PFSK-1 (cell line): ENCODE data around the gene NEGR1.

ENCODE experiments used
- FOXP2 ChIP-seq: optimal IDR thresholded peaks from 2 replicates; pipeline ENCODE3; 2011; ENCODE audit warnings: borderline replicate concordance, control low read depth, inconsistent platforms; ENCODE audit not compliant: insufficient read depth; ENCODE audit errors: extremely low read length, extremely low read depth
- POLR2AphosphoS5 ChIP-seq: IDR thresholded peaks from 2 replicates; pipeline ENCODE4 v1.6.1; 2012; ENCODE audit warnings: low read depth, mild to moderate bottlenecking, control low read depth, low read length, moderate library complexity
- REST ChIP-seq, 2 experiments: IDR thresholded peaks; 2 replicates each; pipeline versions ENCODE4 v1.6.1 to v1.8.0; 2011 to 2012; ENCODE audit warnings: low read depth in 2 of 2, low read length in 2 of 2, control low read depth in 1 of 2, inconsistent platforms in 1 of 2, mild to moderate bottlenecking in 1 of 2, moderate library complexity in 1 of 2; ENCODE audit not compliant: insufficient read depth in 1 of 2
- TAF1 ChIP-seq: IDR thresholded peaks from 2 replicates; pipeline ENCODE4 v1.6.1; 2012; ENCODE audit warnings: low read length, control low read depth, borderline replicate concordance; ENCODE audit not compliant: insufficient read depth

- TF ChIP-seq FOXP2 (no peak), POLR2AphosphoS5 (no peak), TAF1 (no peak), REST (IDR thresholded peaks at IDR 0.05; ENCODE audit: insufficient read depth in 1 of 2, low read depth in 2 of 2, low read length in 2 of 2) (no peak)
These were observed 142.1 kb downstream of the NEGR1 start for GRCh38 chr1:72140222-72140621.
